HG03280 (cell line): Measurements from ENCODE around the gene TBXAS1.

ENCODE experiments used
- ATAC-seq: cut with Tn5 transposase; IDR thresholded peaks from one replicate; pipeline ENCODE4 v1.9.1; 2021; ENCODE audit warnings: mild to moderate bottlenecking, moderate library complexity; ENCODE audit not compliant: unreplicated experiment

TBXAS1 gene

DNA sequence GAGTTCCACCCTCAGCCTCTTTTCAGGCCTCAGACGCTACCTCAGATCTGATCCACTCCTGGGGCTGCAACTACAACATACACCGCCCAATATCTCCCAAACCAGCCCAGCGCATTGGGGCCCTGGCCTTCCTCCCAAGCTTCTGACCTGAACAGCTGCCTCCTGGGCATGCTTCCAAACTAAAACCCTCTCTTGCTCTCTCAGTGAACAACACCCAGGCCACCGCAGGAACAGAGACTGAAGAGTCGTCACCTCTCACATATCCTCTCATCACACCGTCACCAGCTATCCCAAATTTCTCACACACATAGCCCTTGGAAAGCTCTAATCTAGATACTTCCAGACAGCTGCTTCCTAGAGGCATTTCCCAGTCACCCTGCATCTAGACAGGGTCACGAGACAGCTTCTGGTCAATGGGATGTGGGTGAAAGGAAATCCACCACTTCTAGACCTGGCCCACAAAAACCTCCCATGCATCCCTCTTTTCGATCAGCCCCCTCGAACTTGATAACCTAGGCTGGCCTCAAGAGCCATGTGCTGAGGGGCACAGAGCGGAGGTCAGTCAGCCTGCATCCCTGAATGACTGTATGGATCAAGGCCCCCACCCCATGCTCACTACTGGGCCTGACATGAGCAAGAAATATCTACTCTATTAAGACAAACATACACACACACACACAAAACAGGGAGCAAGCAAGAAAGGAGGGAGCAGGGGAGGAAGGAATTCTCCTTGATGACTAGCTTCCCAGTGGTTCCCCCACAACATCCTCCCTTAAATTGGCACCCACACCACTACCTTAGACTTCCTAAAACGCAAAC is 231.9 kb downstream of the TBXAS1 start:
- no peak for ATAC-seq

DNA sequence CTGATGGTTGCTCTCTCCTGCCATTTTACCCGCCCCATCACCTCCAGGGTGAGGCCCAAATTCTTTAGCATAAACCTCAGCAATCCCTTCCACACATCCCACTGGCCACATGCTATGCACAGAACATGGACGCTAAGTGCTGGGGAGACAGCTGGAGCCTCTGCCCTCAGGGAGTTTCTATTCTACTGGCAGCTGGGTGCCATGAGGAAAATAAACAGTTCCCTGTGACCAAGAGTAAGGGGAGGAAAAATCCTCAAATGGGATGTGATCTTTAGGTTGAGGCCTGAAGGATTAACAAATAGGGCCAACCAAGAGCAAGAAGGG is 232.5 kb downstream of the TBXAS1 start:
- ATAC-seq: no peak

DNA sequence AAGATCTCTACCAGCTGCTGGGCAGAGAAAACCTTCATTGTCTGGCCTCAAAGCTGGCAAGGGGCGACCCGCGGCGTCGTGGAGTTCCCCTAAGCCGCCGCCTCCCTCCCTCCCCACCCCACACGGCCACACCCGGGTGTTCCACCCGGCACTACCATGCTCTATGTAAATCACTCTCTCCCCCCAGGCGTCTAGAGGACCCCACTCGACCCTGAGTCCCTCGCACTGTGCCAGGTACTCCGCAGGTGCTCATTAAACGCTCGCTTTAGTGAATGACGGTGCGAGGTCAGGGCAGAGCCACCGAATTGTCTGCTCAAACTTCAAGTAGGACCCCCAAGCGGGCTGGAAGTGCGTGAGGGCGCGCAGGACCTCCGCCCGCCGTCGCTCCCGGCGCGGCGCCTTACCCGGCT is 233.1 kb downstream of the TBXAS1 start:
- peak; percentile 24 for ATAC-seq

DNA sequence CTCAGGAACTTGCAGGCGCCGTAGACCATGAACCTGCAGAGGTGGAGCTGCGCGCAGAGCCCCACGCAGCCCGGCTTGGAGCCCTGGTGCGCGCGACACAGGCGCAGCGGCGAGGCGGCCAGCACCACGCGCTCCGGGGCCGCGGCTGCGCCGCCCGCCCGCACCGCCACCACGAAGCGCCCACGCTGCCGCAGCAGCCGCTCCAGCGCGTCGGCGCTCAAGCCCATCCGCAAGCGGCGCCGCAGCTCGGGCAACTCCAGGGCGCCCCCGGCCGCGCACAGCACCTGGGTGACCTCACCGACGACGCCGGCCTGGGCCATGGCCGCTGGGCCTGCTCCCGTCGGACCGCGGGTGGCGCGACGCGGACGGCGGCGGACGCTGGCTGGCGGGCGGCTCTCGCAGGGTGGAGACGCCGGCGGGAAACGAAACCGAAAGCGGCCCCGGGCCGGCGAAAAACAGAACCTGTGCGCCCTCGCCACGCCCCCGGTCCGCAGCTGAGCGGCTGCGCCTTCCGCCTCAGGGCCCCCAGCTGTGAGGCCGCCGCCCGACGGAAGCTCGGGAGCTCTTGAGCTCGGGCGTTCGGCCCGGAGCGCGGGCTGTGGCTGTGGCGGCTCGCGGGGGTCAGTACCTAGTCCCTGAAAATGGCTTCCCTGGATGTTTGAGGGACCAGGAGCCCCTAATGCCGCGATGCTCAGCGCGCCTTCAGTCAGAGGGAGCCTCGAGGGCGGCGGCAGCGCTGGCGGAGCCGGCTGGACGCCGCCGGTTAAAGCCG is 233.7 kb downstream of the TBXAS1 start, which contains the start of gene PARP12:
PARP12 (minus strand) TSS at position 424 of the 772 bp plus-strand sequence; CDS start at position 320, 104 bp downstream.
- peak; percentile 96 for ATAC-seq

DNA sequence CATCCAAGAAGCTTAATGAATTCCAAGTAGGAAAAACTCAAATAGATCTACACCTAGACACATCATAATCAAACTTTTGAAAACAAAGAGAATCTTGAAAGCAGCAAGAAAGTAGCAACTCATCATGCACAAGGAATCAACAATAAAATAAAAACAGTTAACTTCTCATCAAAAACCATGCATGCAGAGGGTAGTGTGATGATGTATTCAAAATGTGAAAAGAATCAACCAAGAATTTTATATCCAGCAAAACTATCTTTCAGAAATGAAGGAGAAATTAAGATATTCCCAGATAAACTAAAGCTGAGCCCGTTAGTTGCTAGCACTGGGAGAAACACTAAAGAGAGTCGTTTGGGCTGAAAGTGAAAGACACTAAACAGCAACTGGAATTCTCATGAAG is 238.0 kb downstream of the TBXAS1 start:
- ATAC-seq: no peak

DNA sequence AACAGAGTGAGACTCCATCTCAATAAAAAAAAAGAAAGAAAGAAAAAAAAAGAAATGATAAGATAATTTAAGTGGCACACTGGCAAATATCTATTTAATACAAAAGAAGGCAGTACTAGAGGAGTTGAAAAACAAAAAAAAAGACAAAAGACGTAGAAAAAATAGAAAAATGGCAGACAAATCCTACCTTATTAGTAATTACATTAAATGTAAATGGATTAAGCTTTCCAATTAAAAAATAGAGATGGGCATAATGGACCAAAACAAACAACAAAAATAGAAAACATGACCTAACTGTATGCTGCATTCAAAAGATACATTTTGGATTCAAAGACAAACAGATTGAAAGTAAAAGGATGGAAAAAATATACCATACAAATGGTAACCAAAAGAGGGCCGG is 239.0 kb downstream of the TBXAS1 start:
- ATAC-seq: no peak

DNA sequence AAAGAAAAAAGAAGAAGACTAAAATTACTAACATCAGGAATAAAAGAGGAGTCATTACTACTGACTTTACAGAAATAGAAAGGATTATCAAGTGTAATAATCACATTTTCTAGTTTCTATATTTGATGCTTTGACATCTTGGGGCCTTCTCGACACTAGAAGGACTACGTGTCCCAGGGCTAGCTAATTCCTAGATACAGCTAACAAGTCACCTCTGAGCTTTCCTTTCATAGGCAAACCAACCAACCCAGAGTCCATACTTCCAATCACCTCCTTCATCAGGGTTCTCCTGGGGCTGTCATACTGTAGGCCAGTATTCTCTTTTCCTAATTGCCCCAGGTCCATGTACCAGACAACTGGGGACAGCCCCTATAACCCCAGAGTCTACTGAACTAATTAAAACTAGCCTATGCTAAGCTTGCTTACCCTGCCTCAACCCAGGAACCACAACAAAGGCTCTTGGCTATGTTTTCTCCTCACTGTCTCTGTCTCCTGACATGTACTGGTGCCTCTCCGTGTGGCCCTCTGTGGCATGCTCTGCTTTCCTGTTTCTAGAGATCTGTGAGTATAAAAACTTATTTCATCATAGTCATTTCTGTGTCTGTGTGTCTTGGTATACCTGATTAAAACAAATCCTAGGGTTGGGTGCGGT is 240.4 kb downstream of the TBXAS1 start:
- ATAC-seq: no peak
